Astrocyte (in vitro differentiated cells and primary cell): ENCODE measurements around the gene CACNA2D1. TPM values are rescaled to one million over a fixed set of nuclear protein-coding genes. Genes with fewer than 3 reads are reported as not detected.
A peak's percentile ranks its signal among the peaks of the same experiment; 100 is the strongest.

Source experiments
- DNase-seq: peaks from one replicate; pipeline ENCODE4 v3.0.0-alpha.2; 2010; ENCODE audit warnings: low read depth
- FAIRE-seq: peaks from 2 replicates; lab custom pipeline; 2011; peaks lifted over from hg19 to GRCh38; lab: Jason Lieb, UNC
- H2AFZ ChIP-seq: 2 replicates; pipeline ENCODE4 v1.6.0; 2012; ENCODE audit warnings: low read depth, low read length, inconsistent platforms
- H3K27ac ChIP-seq: 2 replicates; pipeline ENCODE4 v1.5.1; 2011; ENCODE audit warnings: low read depth, low read length, inconsistent platforms
- H3K27me3 ChIP-seq: 2 replicates; pipeline ENCODE4 v1.6.0; 2011; ENCODE audit warnings: low read length, inconsistent platforms; ENCODE audit not compliant: insufficient read depth
- H3K36me3 ChIP-seq: 2 replicates; pipeline ENCODE4 v1.5.1; 2011; ENCODE audit warnings: low read length, inconsistent platforms; ENCODE audit not compliant: insufficient read depth
- H3K4me1 ChIP-seq: 2 replicates; pipeline ENCODE4 v1.5.1; 2011; ENCODE audit warnings: low read length, inconsistent platforms; ENCODE audit not compliant: insufficient read depth
- H3K4me2 ChIP-seq: 2 replicates; pipeline ENCODE4 v1.6.0; 2012; ENCODE audit warnings: low read length, inconsistent platforms
- H3K4me3 ChIP-seq: 2 replicates; pipeline ENCODE4 v1.5.1; 2011; ENCODE audit warnings: low read depth, mild to moderate bottlenecking, low read length, inconsistent platforms; ENCODE audit not compliant: insufficient read depth
- H3K79me2 ChIP-seq: 2 replicates; pipeline ENCODE4 v1.6.0; 2012; ENCODE audit warnings: mild to moderate bottlenecking, low read length, inconsistent platforms; ENCODE audit not compliant: insufficient read depth
- H3K9ac ChIP-seq: 2 replicates; pipeline ENCODE4 v1.6.0; 2012; ENCODE audit warnings: mild to moderate bottlenecking, low read length, inconsistent platforms
- H3K9me3 ChIP-seq: 2 replicates; pipeline ENCODE4 v1.5.1; 2012; ENCODE audit warnings: low read depth, mild to moderate bottlenecking, low read length, inconsistent platforms; ENCODE audit not compliant: insufficient read depth
- H4K20me1 ChIP-seq: 2 replicates; pipeline ENCODE4 v1.6.0; 2012; ENCODE audit warnings: low read length, inconsistent platforms; ENCODE audit not compliant: insufficient read depth
- H3K27ac Mint-ChIP-seq: one replicate; pipeline ENCODE4 v1.8.0; 2021; ENCODE audit warnings: mild to moderate bottlenecking, mixed read lengths; ENCODE audit not compliant: unreplicated experiment
- H3K27me3 Mint-ChIP-seq: one replicate; pipeline ENCODE4 v1.8.0; 2021; ENCODE audit warnings: low read depth, mixed read lengths; ENCODE audit not compliant: unreplicated experiment
- H3K36me3 Mint-ChIP-seq: one replicate; pipeline ENCODE4 v1.8.0; 2021; ENCODE audit warnings: low read depth, mixed read lengths; ENCODE audit not compliant: unreplicated experiment
- H3K4me1 Mint-ChIP-seq: one replicate; pipeline ENCODE4 v1.8.0; 2021; ENCODE audit warnings: low read depth, mixed read lengths; ENCODE audit not compliant: unreplicated experiment
- H3K4me3 Mint-ChIP-seq: one replicate; pipeline ENCODE4 v1.8.0; 2021; ENCODE audit warnings: mild to moderate bottlenecking, moderate library complexity, mixed read lengths; ENCODE audit not compliant: unreplicated experiment
- H3K9me3 Mint-ChIP-seq: one replicate; pipeline ENCODE4 v1.8.0; 2021; ENCODE audit warnings: mild to moderate bottlenecking, mixed read lengths; ENCODE audit not compliant: unreplicated experiment
- EZH2 ChIP-seq: IDR thresholded peaks from 2 replicates; pipeline ENCODE4 v1.6.1; 2012; ENCODE audit warnings: mild to moderate bottlenecking, low read length, inconsistent platforms; ENCODE audit not compliant: insufficient read depth
- total RNA-seq: library from RNA; stranded (reverse); gene quantifications from 2 replicates; pipeline ENCODE4 v1.2.1, GENCODE V29; 2021
- TF ChIP-seq, protein P1 (sequence below): IDR thresholded peaks from 2 replicates; pipeline ENCODE4 v1.5.1; 2011; ENCODE audit warnings: low read depth, mild to moderate bottlenecking, inconsistent platforms, low read length, moderate library complexity; ENCODE audit not compliant: insufficient read depth

The CACNA2D1 gene
- total RNA-seq, 1 donor from 2014 or later = 53.4 TPM

DNA sequence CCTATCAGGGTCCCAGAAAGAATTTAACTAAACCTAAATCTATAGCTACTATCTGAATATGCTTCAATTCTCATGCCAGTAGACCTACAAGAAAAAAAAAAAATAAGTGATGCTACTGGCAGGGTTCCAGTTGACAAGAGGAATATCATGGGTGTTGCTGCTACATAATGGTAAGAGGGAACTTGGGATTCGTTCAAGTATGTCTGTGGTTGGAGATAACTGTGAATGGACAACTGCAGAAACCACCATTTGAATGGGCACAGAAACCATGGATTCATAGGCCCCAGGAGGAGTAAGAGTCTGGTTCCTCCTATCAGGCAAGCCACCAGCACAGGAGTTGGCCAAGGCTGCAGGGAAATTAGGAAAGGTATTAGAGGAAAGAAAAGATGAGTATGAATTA lies 386.1 kb downstream of the CACNA2D1 start:
- TF ChIP-seq EZH2 = no peak
- TF ChIP-seq, protein P1, sequence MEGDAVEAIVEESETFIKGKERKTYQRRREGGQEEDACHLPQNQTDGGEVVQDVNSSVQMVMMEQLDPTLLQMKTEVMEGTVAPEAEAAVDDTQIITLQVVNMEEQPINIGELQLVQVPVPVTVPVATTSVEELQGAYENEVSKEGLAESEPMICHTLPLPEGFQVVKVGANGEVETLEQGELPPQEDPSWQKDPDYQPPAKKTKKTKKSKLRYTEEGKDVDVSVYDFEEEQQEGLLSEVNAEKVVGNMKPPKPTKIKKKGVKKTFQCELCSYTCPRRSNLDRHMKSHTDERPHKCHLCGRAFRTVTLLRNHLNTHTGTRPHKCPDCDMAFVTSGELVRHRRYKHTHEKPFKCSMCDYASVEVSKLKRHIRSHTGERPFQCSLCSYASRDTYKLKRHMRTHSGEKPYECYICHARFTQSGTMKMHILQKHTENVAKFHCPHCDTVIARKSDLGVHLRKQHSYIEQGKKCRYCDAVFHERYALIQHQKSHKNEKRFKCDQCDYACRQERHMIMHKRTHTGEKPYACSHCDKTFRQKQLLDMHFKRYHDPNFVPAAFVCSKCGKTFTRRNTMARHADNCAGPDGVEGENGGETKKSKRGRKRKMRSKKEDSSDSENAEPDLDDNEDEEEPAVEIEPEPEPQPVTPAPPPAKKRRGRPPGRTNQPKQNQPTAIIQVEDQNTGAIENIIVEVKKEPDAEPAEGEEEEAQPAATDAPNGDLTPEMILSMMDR = no peak
- H3K27ac ChIP-seq = no peak overlapping the region
- FAIRE-seq = no peak

GRCh38 chr7:82056282-82056681 lies 387.3 kb downstream of the CACNA2D1 start:
- H3K27me3 Mint-ChIP-seq = no peaks in the 10 kb centered on the region
- H2AFZ ChIP-seq = no peak overlapping the region
- DNase-seq (no peak), FAIRE-seq (no peak)
- H3K9me3 Mint-ChIP-seq = no peaks in the 10 kb centered on the region
- no peak overlapping the region for H3K27ac ChIP-seq
- H3K9ac ChIP-seq = no peak overlapping the region
- peaks cover 11% of the 10 kb centered on the region for H3K4me1 Mint-ChIP-seq
- no peaks in the 10 kb centered on the region for H3K27me3 ChIP-seq
- H3K4me1 ChIP-seq = no peaks in the 10 kb centered on the region
- no peak overlapping the region for H3K4me3 ChIP-seq
- no peak overlapping the region for H3K27ac Mint-ChIP-seq
- H3K36me3 ChIP-seq = no peaks in the 10 kb centered on the region
- H4K20me1 ChIP-seq = peaks cover 8% of the 10 kb centered on the region
- H3K9me3 ChIP-seq = no peaks in the 10 kb centered on the region
- no peak overlapping the region for H3K4me2 ChIP-seq
- no peak for TF ChIP-seq EZH2
- TF ChIP-seq, protein P1 = no peak
- no peak overlapping the region for H3K4me3 Mint-ChIP-seq
- no peaks in the 10 kb centered on the region for H3K79me2 ChIP-seq
- H3K36me3 Mint-ChIP-seq = peaks cover 14% of the 10 kb centered on the region

More for the DNA sequence above, 386.1 kb downstream of the CACNA2D1 start:
- no peak overlapping the region for H3K4me3 ChIP-seq
- Mint-ChIP-seq H3K4me1 (peaks cover 11% of the 10 kb centered on the region), H3K9me3 (no peaks in the 10 kb centered on the region), H3K27ac (no peak overlapping the region), H3K4me3 (no peak overlapping the region), H3K27me3 (no peaks in the 10 kb centered on the region), H3K36me3 (peaks cover 16% of the 10 kb centered on the region)
- H3K27me3 ChIP-seq = no peaks in the 10 kb centered on the region
- no peaks in the 10 kb centered on the region for H3K36me3 ChIP-seq
- H4K20me1 ChIP-seq = peaks cover 8% of the 10 kb centered on the region
- no peak overlapping the region for H3K4me2 ChIP-seq
- no peak overlapping the region for H2AFZ ChIP-seq
- H3K9me3 ChIP-seq = no peaks in the 10 kb centered on the region
- H3K9ac ChIP-seq = no peak overlapping the region
- H3K4me1 ChIP-seq = no peaks in the 10 kb centered on the region
- H3K79me2 ChIP-seq = no peaks in the 10 kb centered on the region
- DNase-seq = peak; percentile 39

DNA sequence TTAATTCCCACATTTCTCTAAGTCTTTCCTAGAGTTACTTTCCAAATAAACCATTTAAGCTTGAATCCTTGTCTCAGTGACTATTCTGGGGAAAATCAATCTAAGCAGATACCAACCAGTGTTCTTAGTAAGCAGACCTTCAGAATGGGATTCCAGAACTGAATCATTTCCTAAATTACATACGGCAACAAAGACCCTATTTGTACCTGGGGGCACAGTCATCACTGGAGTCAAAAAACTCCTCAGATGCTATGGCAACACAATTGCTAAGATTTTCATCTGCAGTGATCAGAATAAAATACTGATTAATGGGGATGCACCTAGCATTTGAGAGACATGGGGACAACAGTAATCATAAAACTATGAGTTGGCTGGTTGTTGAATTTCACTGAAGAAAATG lies 389.0 kb downstream of the CACNA2D1 start:
- H3K9ac ChIP-seq = no peak overlapping the region
- H3K4me1 Mint-ChIP-seq = peaks cover 20% of the 10 kb centered on the region
- peaks cover 13% of the 10 kb centered on the region for H3K36me3 Mint-ChIP-seq
- peaks cover 14% of the 10 kb centered on the region for H3K4me1 ChIP-seq
- no peak for TF ChIP-seq EZH2
- TF ChIP-seq, protein P1 = no peak
- FAIRE-seq (no peak), DNase-seq (no peak)
- H2AFZ ChIP-seq = no peak overlapping the region
- H3K4me3 Mint-ChIP-seq = no peak overlapping the region
- no peaks in the 10 kb centered on the region for H3K27me3 Mint-ChIP-seq
- H3K4me3 ChIP-seq = no peak overlapping the region
- no peak overlapping the region for H3K27ac Mint-ChIP-seq
- no peaks in the 10 kb centered on the region for H3K79me2 ChIP-seq
- no peaks in the 10 kb centered on the region for H3K9me3 ChIP-seq
- H3K9me3 Mint-ChIP-seq = no peaks in the 10 kb centered on the region
- no peaks in the 10 kb centered on the region for H3K27me3 ChIP-seq
- H4K20me1 ChIP-seq = peaks cover 8% of the 10 kb centered on the region
- no peak overlapping the region for H3K27ac ChIP-seq
- H3K4me2 ChIP-seq = no peak overlapping the region
- H3K36me3 ChIP-seq = no peaks in the 10 kb centered on the region
